SK-N-SH (cell line): ENCODE results near the gene TBX19. TPM values are rescaled to one million over a fixed set of nuclear protein-coding genes. Genes with fewer than 3 reads are reported as not detected.

Experiments
- CTCF ChIA-PET: fragments of 300-600, 350-600 bp; formaldehyde crosslinking; extraction: SDS; loops from one replicate; lab custom pipeline; 2021; lab: Yijun Ruan, JAX
- POLR2A ChIA-PET: fragments of 350-600 bp; sonication (Branson Sonifier 250); formaldehyde crosslinking; extraction: SDS; loops from one replicate; lab custom pipeline; 2020; ENCODE audit warnings: antibody characterized with exemption, inconsistent platforms; lab: Yijun Ruan, JAX
- DNase-seq: peaks from one replicate; pipeline ENCODE4 v3.0.0; 2012
- H2AFZ ChIP-seq: fragments of 200-600 bp; sonication (generic); 2 replicates; pipeline ENCODE4 v1.8.1; 2016; ENCODE audit warnings: antibody characterized with exemption, mild to moderate bottlenecking, low read depth
- H3F3A ChIP-seq: fragments of 200-600 bp; sonication (generic); replicated peaks from 2 replicates; pipeline ENCODE3; 2016; ENCODE audit warnings: antibody characterized with exemption, mild to moderate bottlenecking; ENCODE audit not compliant: insufficient read depth
- H3K27ac ChIP-seq, 2 experiments: fragments of 200-500 bp in 1 of 2; fragments of 200-600 bp in 1 of 2; sonication (Bioruptor generic) in 1 of 2; sonication (generic), shearing (Covaris generic) in 1 of 2; 2 replicates each; pipeline versions ENCODE4 v1.5.1 to v1.6.1; 2014 to 2016; ENCODE audit warnings: low read depth in 2 of 2, inconsistent platforms in 1 of 2, low read length in 1 of 2, mild to moderate bottlenecking in 1 of 2, mixed read lengths in 1 of 2
- H3K27me3 ChIP-seq: fragments of 200-600 bp; sonication (generic), shearing (Covaris generic); 2 replicates; pipeline ENCODE4 v1.6.1; 2016; ENCODE audit warnings: mixed run types; ENCODE audit not compliant: insufficient read depth
- H3K36me3 ChIP-seq, 2 experiments: fragments of 200-500 bp in 1 of 2; fragments of 200-600 bp in 1 of 2; sonication (Bioruptor generic) in 1 of 2; sonication (generic) in 1 of 2; replicated peaks in 1 of 2; 2 replicates each; pipeline versions ENCODE3 to v1.5.1; 2014 to 2016; ENCODE audit warnings: low read length in 1 of 2, mild to moderate bottlenecking in 1 of 2; ENCODE audit not compliant: insufficient read depth in 2 of 2, control insufficient read depth in 1 of 2
- H3K4me1 ChIP-seq, 2 experiments: fragments of 200-500 bp in 1 of 2; fragments of 200-600 bp in 1 of 2; sonication (Bioruptor generic) in 1 of 2; sonication (generic), shearing (Covaris generic) in 1 of 2; 2 replicates each; pipeline versions ENCODE4 v1.5.1 to v1.6.1; 2014 to 2016; ENCODE audit warnings: low read depth in 1 of 2, low read length in 1 of 2, mixed run types in 1 of 2; ENCODE audit not compliant: insufficient read depth in 2 of 2, control insufficient read depth in 1 of 2
- H3K4me2 ChIP-seq: fragments of 200-600 bp; sonication (generic), shearing (Covaris generic); 2 replicates; pipeline ENCODE4 v1.6.1; 2017; ENCODE audit warnings: mixed run types
- H3K4me3 ChIP-seq, 2 experiments: fragments of 200-500 bp in 1 of 2; fragments of 200-600 bp in 1 of 2; sonication (Bioruptor generic) in 1 of 2; sonication (generic), shearing (Covaris generic) in 1 of 2; 2 replicates each; pipeline versions ENCODE4 v1.5.1 to v1.8.1; 2014 to 2016; ENCODE audit warnings: low read depth in 2 of 2, inconsistent platforms in 1 of 2, low read length in 1 of 2, mild to moderate bottlenecking in 1 of 2, mixed read lengths in 1 of 2, moderate library complexity in 1 of 2
- H3K79me2 ChIP-seq: fragments of 200-600 bp; sonication (generic); 2 replicates; pipeline ENCODE4 v1.8.1; 2017; ENCODE audit warnings: mild to moderate bottlenecking; ENCODE audit not compliant: insufficient read depth
- H3K9ac ChIP-seq: fragments of 200-600 bp; sonication (generic); 2 replicates; pipeline ENCODE4 v1.6.1; 2017; ENCODE audit warnings: mixed run types
- H3K9me2 ChIP-seq: fragments of 200-600 bp; sonication (generic); 2 replicates; pipeline ENCODE4 v1.6.1; 2017; ENCODE audit warnings: mixed run types
- H3K9me3 ChIP-seq: fragments of 200-600 bp; sonication (generic); 2 replicates; pipeline ENCODE4 v1.6.1; 2017; ENCODE audit warnings: mixed run types, mild to moderate bottlenecking, moderate library complexity
- H4K20me1 ChIP-seq: fragments of 200-600 bp; sonication (generic); 2 replicates; pipeline ENCODE4 v1.6.1; 2017; ENCODE audit warnings: mild to moderate bottlenecking, mixed run types; ENCODE audit not compliant: insufficient read depth
- CHD2 ChIP-seq: fragments of 150-350 bp; IDR thresholded peaks from 2 replicates; pipeline ENCODE4 v1.6.1; 2018; ENCODE audit warnings: low read length; ENCODE audit not compliant: partially characterized antibody
- ELF1 ChIP-seq: IDR thresholded peaks from 2 replicates; pipeline ENCODE4 v1.4.0; 2012
- EP300 ChIP-seq, 2 experiments: IDR thresholded peaks; 2 replicates each; pipeline versions ENCODE4 v1.4.0 to v1.6.1; 2012; ENCODE audit warnings: borderline replicate concordance in 1 of 2, low read depth in 1 of 2, low read length in 1 of 2
- FOXM1 ChIP-seq: IDR thresholded peaks from 2 replicates; pipeline ENCODE4 v1.4.0; 2012; ENCODE audit warnings: low read depth, mild to moderate bottlenecking
- GABPA ChIP-seq: IDR thresholded peaks from 2 replicates; pipeline ENCODE4 v1.4.0; 2012; ENCODE audit warnings: low read depth, mild to moderate bottlenecking
- MXI1 ChIP-seq: IDR thresholded peaks from 2 replicates; pipeline ENCODE4 v1.6.1; 2012; ENCODE audit warnings: mild to moderate bottlenecking, low read depth, low read length, improper control_type of control experiment
- RXRA ChIP-seq: IDR thresholded peaks from 2 replicates; pipeline ENCODE4 v1.4.0; 2012; ENCODE audit warnings: low read depth, mild to moderate bottlenecking, borderline replicate concordance
- SIN3A ChIP-seq: IDR thresholded peaks from 2 replicates; pipeline ENCODE4 v1.6.1; 2012; ENCODE audit warnings: low read depth, mild to moderate bottlenecking, low read length, moderate library complexity, borderline replicate concordance
- YY1 ChIP-seq: IDR thresholded peaks from 2 replicates; pipeline ENCODE4 v1.4.0; 2012; ENCODE audit warnings: low read depth, mild to moderate bottlenecking
- WGBS: methylation state at CpG from one replicate; pipeline ENCODE4 v1.1.6; 2017; ENCODE audit warnings: low lambda C conversion rate; 5-methylcytosine and 5-hydroxymethylcytosine counted together
- polyA plus RNA-seq, 3 experiments: library from polyadenylated mRNA; depleted of rRNA; stranded (reverse); fragments of >200 nt; gene quantifications; 2 replicates each; pipeline ENCODE4 v1.2.3, GENCODE V29; 2012
- TF ChIP-seq, protein P1 (sequence below): IDR thresholded peaks from 2 replicates; pipeline ENCODE4; 2012
- TF ChIP-seq, protein P2 (sequence below): IDR thresholded peaks from 2 replicates; pipeline ENCODE4 v1.6.1; 2012; ENCODE audit warnings: mild to moderate bottlenecking, low read depth, low read length, moderate library complexity
- TF ChIP-seq, protein P3 (sequence below): fragments of 150-350 bp; IDR thresholded peaks from 2 replicates; pipeline ENCODE4 v1.6.1; 2017; ENCODE audit warnings: antibody characterized with exemption, low read length, low read depth, borderline replicate concordance
- TF ChIP-seq, protein P4 (sequence below): IDR thresholded peaks from 2 replicates; pipeline ENCODE4 v1.4.0; 2012; ENCODE audit warnings: low read depth, borderline replicate concordance
- TF ChIP-seq, protein P5 (sequence below): IDR thresholded peaks from 2 replicates; pipeline ENCODE4 v1.4.0; 2012; ENCODE audit warnings: low read depth

The TBX19 gene
- polyA plus RNA-seq, 1 of the 3 experiments (the other 2 are of a cell fraction), result 2.7 TPM

DNA sequence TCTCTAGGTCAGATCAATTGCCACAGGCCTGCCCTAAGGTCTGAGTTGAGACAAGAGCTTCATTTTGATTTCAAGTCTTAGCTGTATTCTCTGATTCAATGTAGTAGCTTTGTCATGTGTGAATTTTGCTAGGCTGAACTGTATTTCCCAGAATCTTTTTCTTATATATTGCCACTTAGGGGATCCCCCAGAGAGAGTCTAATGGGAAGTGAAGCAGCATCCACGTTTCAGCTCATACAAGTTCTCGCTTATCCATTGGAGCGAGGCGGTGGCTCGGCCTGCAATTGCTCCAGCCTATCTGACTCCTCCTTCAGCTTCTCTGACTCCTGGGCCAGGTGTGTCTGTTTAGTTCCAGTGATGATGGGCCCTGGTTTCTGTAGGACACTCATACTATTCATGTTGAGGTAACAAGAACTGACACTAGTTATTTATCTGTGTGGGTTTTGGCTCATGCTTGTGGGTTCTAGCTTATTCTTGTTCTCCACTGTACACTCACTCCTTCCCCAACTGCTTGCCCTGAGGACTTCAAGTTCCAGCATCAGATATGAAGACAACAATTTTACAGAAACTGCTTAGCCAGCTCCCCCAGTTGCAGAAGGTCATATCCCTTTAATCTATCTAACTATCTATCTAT is 48.2 kb downstream of the TBX19 start:
- no peak overlapping the region for H3K9ac ChIP-seq
- H3K4me2 ChIP-seq, result no peak overlapping the region
- no peak for TF ChIP-seq RXRA
- TF ChIP-seq GABPA, result no peak
- TF ChIP-seq, protein P1, sequence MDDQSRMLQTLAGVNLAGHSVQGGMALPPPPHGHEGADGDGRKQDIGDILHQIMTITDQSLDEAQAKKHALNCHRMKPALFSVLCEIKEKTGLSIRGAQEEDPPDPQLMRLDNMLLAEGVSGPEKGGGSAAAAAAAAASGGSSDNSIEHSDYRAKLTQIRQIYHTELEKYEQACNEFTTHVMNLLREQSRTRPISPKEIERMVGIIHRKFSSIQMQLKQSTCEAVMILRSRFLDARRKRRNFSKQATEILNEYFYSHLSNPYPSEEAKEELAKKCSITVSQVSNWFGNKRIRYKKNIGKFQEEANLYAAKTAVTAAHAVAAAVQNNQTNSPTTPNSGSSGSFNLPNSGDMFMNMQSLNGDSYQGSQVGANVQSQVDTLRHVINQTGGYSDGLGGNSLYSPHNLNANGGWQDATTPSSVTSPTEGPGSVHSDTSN, result no peak
- no peak for TF ChIP-seq MXI1
- TF ChIP-seq, protein P2, sequence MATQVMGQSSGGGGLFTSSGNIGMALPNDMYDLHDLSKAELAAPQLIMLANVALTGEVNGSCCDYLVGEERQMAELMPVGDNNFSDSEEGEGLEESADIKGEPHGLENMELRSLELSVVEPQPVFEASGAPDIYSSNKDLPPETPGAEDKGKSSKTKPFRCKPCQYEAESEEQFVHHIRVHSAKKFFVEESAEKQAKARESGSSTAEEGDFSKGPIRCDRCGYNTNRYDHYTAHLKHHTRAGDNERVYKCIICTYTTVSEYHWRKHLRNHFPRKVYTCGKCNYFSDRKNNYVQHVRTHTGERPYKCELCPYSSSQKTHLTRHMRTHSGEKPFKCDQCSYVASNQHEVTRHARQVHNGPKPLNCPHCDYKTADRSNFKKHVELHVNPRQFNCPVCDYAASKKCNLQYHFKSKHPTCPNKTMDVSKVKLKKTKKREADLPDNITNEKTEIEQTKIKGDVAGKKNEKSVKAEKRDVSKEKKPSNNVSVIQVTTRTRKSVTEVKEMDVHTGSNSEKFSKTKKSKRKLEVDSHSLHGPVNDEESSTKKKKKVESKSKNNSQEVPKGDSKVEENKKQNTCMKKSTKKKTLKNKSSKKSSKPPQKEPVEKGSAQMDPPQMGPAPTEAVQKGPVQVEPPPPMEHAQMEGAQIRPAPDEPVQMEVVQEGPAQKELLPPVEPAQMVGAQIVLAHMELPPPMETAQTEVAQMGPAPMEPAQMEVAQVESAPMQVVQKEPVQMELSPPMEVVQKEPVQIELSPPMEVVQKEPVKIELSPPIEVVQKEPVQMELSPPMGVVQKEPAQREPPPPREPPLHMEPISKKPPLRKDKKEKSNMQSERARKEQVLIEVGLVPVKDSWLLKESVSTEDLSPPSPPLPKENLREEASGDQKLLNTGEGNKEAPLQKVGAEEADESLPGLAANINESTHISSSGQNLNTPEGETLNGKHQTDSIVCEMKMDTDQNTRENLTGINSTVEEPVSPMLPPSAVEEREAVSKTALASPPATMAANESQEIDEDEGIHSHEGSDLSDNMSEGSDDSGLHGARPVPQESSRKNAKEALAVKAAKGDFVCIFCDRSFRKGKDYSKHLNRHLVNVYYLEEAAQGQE, result no peak
- TF ChIP-seq SIN3A, result no peak
- TF ChIP-seq YY1, result no peak
- TF ChIP-seq, protein P3, sequence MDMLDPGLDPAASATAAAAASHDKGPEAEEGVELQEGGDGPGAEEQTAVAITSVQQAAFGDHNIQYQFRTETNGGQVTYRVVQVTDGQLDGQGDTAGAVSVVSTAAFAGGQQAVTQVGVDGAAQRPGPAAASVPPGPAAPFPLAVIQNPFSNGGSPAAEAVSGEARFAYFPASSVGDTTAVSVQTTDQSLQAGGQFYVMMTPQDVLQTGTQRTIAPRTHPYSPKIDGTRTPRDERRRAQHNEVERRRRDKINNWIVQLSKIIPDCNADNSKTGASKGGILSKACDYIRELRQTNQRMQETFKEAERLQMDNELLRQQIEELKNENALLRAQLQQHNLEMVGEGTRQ, result no peak
- no peak for TF ChIP-seq FOXM1
- TF ChIP-seq EP300 (IDR thresholded peaks at IDR 0.05; ENCODE audit: borderline replicate concordance in 1 of 2, low read depth in 1 of 2, low read length in 1 of 2), result no peak
- TF ChIP-seq CHD2, result no peak
- no peak for TF ChIP-seq ELF1
- TF ChIP-seq, protein P4, sequence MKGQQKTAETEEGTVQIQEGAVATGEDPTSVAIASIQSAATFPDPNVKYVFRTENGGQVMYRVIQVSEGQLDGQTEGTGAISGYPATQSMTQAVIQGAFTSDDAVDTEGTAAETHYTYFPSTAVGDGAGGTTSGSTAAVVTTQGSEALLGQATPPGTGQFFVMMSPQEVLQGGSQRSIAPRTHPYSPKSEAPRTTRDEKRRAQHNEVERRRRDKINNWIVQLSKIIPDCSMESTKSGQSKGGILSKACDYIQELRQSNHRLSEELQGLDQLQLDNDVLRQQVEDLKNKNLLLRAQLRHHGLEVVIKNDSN, result no peak
- TF ChIP-seq, protein P5, sequence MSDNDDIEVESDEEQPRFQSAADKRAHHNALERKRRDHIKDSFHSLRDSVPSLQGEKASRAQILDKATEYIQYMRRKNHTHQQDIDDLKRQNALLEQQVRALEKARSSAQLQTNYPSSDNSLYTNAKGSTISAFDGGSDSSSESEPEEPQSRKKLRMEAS, result no peak
- no peak overlapping the region for H3K4me3 ChIP-seq
- H3K27me3 ChIP-seq, result no peaks in the 10 kb centered on the region
- no peaks in the 10 kb centered on the region for H3F3A ChIP-seq
- H3K79me2 ChIP-seq, result no peaks in the 10 kb centered on the region
- no peaks in the 10 kb centered on the region for H3K9me2 ChIP-seq
- CTCF ChIA-PET, result interaction anchor here (0.9 to 5.1 kb wide), 2 partner anchors 13 to 169 kb away, joined by 3 to 48 read pairs; no protein-coding TSS in a partner anchor
- no peaks in the 10 kb centered on the region for H3K9me3 ChIP-seq
- no peak for DNase-seq
- WGBS, result 92% methylated on average over 5 of the region's 5 CpGs
- POLR2A ChIA-PET, result no interaction called here
- H3K36me3 ChIP-seq, result peaks cover 0 to 6% of the 10 kb centered on the region in 2 experiments
- H2AFZ ChIP-seq, result no peak overlapping the region
- no peaks in the 10 kb centered on the region for H4K20me1 ChIP-seq
- no peaks in the 10 kb centered on the region for H3K4me1 ChIP-seq
- no peak overlapping the region for H3K27ac ChIP-seq
